ENCODE data around the gene FOXN4. TPM values are rescaled to one million over a fixed set of nuclear protein-coding genes. Genes with fewer than 3 reads are reported as not detected.

FOXN4 gene
- total and polyA plus RNA-seq, 2 experiments from 2014 or later: not detected

- WGBS, 2 experiments (ENCODE audit: low coverage in 1 of 2, low lambda C conversion rate in 2 of 2, missing lambda C conversion rate in 2 of 2): 66 to 73% methylated on average over 26 to 27 of the region's 27 CpGs
- no peaks in the 10 kb centered on the region for H3K9me3 ChIP-seq (ENCODE audit: low read depth)
- no peak for TF ChIP-seq EZH2 (IDR thresholded peaks at IDR 0.05; ENCODE audit: insufficient read depth, poor library complexity, severe bottlenecking)
- TF ChIP-seq EZH2phosphoT487 (IDR thresholded peaks at IDR 0.05; ENCODE audit: insufficient read depth, low read depth): no peak
- no peaks in the 10 kb centered on the region for H3K36me3 ChIP-seq (ENCODE audit: low read depth)
- H3K9me2 ChIP-seq (ENCODE audit: insufficient read depth): no peaks in the 10 kb centered on the region
- no peaks in the 10 kb centered on the region for H3K27me3 ChIP-seq (replicated peaks; ENCODE audit: insufficient read depth)
- no peak overlapping the region for H3K4me3 ChIP-seq
- H3K9ac ChIP-seq: no peak overlapping the region
- in situ Hi-C loops (cut with MboI): loop anchor here (10.0 kb wide), 1 partner anchor 120 kb away; no protein-coding TSS in a partner anchor
- H3F3A ChIP-seq (ENCODE audit: insufficient read depth): no peaks in the 10 kb centered on the region
- DNase-seq: no peak
- no peak overlapping the region for H3K27ac ChIP-seq
- no peaks in the 10 kb centered on the region for H4K20me1 ChIP-seq (ENCODE audit: insufficient read depth)
- no peaks in the 10 kb centered on the region for H3K4me1 ChIP-seq (ENCODE audit: insufficient read depth)
- H2AFZ ChIP-seq: 0 out of 2 replicates have a peak overlapping the region, but pooled peaks have one; percentile 28
- no peaks in the 10 kb centered on the region for H3K79me2 ChIP-seq (ENCODE audit: insufficient read depth)
- no peak overlapping the region for H3K4me2 ChIP-seq (ENCODE audit: unreplicated experiment)
These were observed 44.0 kb downstream of the FOXN4 start for GRCh38 chr12:109264943-109265650.

- no peak for TF ChIP-seq EZH2 (IDR thresholded peaks at IDR 0.05; ENCODE audit: insufficient read depth, poor library complexity, severe bottlenecking)
- TF ChIP-seq EZH2phosphoT487 (IDR thresholded peaks at IDR 0.05; ENCODE audit: insufficient read depth, low read depth): no peak
- WGBS, 2 experiments (ENCODE audit: low coverage in 1 of 2, low lambda C conversion rate in 2 of 2, missing lambda C conversion rate in 2 of 2): 9 to 13% methylated on average over 23 of the region's 23 CpGs
- in situ Hi-C loops (cut with MboI): loop anchor here (10.0 kb wide), 1 partner anchor 120 kb away; no protein-coding TSS in a partner anchor
These were observed 44.8 kb downstream of the FOXN4 start for GRCh38 chr12:109264095-109264942.

GRCh38 chr12:109263439-109263838, 45.6 kb downstream of the FOXN4 start:
- no peaks in the 10 kb centered on the region for H3F3A ChIP-seq (ENCODE audit: insufficient read depth)
- no peaks in the 10 kb centered on the region for H3K79me2 ChIP-seq (ENCODE audit: insufficient read depth)
- no peak for TF ChIP-seq EZH2phosphoT487 (IDR thresholded peaks at IDR 0.05; ENCODE audit: insufficient read depth, low read depth)
- TF ChIP-seq EZH2 (IDR thresholded peaks at IDR 0.05; ENCODE audit: insufficient read depth, poor library complexity, severe bottlenecking): no peak
- no peaks in the 10 kb centered on the region for H3K27me3 ChIP-seq (replicated peaks; ENCODE audit: insufficient read depth)
- H3K4me2 ChIP-seq (ENCODE audit: unreplicated experiment): no peak overlapping the region
- in situ Hi-C loops (cut with MboI): loop anchor here (10.0 kb wide), 1 partner anchor 121 kb away; no protein-coding TSS in a partner anchor
- DNase-seq: no peak
- no peak overlapping the region for H2AFZ ChIP-seq
- H3K9me3 ChIP-seq (ENCODE audit: low read depth): no peaks in the 10 kb centered on the region
- H3K9me2 ChIP-seq (ENCODE audit: insufficient read depth): no peaks in the 10 kb centered on the region
- H3K4me1 ChIP-seq (ENCODE audit: insufficient read depth): no peaks in the 10 kb centered on the region
- H3K27ac ChIP-seq: no peak overlapping the region
- no peak overlapping the region for H3K4me3 ChIP-seq
- no peaks in the 10 kb centered on the region for H4K20me1 ChIP-seq (ENCODE audit: insufficient read depth)
- H3K36me3 ChIP-seq (ENCODE audit: low read depth): no peaks in the 10 kb centered on the region
- WGBS, 2 experiments (ENCODE audit: low coverage in 1 of 2, low lambda C conversion rate in 2 of 2, missing lambda C conversion rate in 2 of 2): 66 to 68% methylated on average over 3 of the region's 3 CpGs
- H3K9ac ChIP-seq: no peak overlapping the region

More at GRCh38 chr12:109264095-109264942, 44.8 kb downstream of the FOXN4 start:
- Histone ChIP-seq H3K4me1 (ENCODE audit: insufficient read depth) (no peaks in the 10 kb centered on the region), H3F3A (ENCODE audit: insufficient read depth) (no peaks in the 10 kb centered on the region), H3K9me2 (ENCODE audit: insufficient read depth) (no peaks in the 10 kb centered on the region), H3K36me3 (ENCODE audit: low read depth) (no peaks in the 10 kb centered on the region), H3K9me3 (ENCODE audit: low read depth) (no peaks in the 10 kb centered on the region), H2AFZ (peak overlapping the region; percentile 28), H3K79me2 (ENCODE audit: insufficient read depth) (no peaks in the 10 kb centered on the region), H3K4me2 (ENCODE audit: unreplicated experiment) (no peak overlapping the region), H3K4me3 (no peak overlapping the region), H4K20me1 (ENCODE audit: insufficient read depth) (no peaks in the 10 kb centered on the region), H3K27ac (no peak overlapping the region), H3K27me3 (replicated peaks; ENCODE audit: insufficient read depth) (no peaks in the 10 kb centered on the region), H3K9ac (no peak overlapping the region)
- DNase-seq: peak; percentile 86

- WGBS, 2 experiments (ENCODE audit: low coverage in 1 of 2, low lambda C conversion rate in 2 of 2, missing lambda C conversion rate in 2 of 2): 77 to 79% methylated on average over 2 of the region's 2 CpGs
- Histone ChIP-seq H3K36me3 (ENCODE audit: low read depth) (no peaks in the 10 kb centered on the region), H3K4me3 (no peak overlapping the region), H3K27ac (no peak overlapping the region), H3K27me3 (replicated peaks; ENCODE audit: insufficient read depth) (no peaks in the 10 kb centered on the region), H3K79me2 (ENCODE audit: insufficient read depth) (no peaks in the 10 kb centered on the region), H2AFZ (no peak overlapping the region), H3K9me2 (ENCODE audit: insufficient read depth) (no peaks in the 10 kb centered on the region), H3K9ac (no peak overlapping the region), H4K20me1 (ENCODE audit: insufficient read depth) (no peaks in the 10 kb centered on the region), H3F3A (ENCODE audit: insufficient read depth) (no peaks in the 10 kb centered on the region), H3K9me3 (ENCODE audit: low read depth) (no peaks in the 10 kb centered on the region), H3K4me1 (ENCODE audit: insufficient read depth) (no peaks in the 10 kb centered on the region), H3K4me2 (ENCODE audit: unreplicated experiment) (no peak overlapping the region)
- in situ Hi-C loops (cut with MboI): loop anchor here (10.0 kb wide), 1 partner anchor 123 kb away; no protein-coding TSS in a partner anchor
- DNase-seq: no peak
- TF ChIP-seq EZH2phosphoT487 (IDR thresholded peaks at IDR 0.05; ENCODE audit: insufficient read depth, low read depth): no peak
- no peak for TF ChIP-seq EZH2 (IDR thresholded peaks at IDR 0.05; ENCODE audit: insufficient read depth, poor library complexity, severe bottlenecking)
These were observed 47.1 kb downstream of the FOXN4 start for GRCh38 chr12:109261939-109262338.

All from GM23248 (cell line).